Neural crest cell (in vitro differentiated cells): ENCODE data around the gene TOR1AIP1. TPM values are rescaled to one million over a fixed set of nuclear protein-coding genes. Genes with fewer than 3 reads are reported as not detected.

Experiments used
- DNase-seq: peaks from one replicate; pipeline ENCODE4 v3.0.0; 2021; ENCODE audit warnings: low read depth, mixed read lengths, low spot score
- H3K27ac Mint-ChIP-seq: one replicate; pipeline ENCODE4 v1.8.0; 2021; ENCODE audit warnings: mild to moderate bottlenecking, mixed read lengths; ENCODE audit not compliant: unreplicated experiment
- H3K27me3 Mint-ChIP-seq: 2 replicates; pipeline ENCODE4 v1.8.0; 2021; ENCODE audit warnings: low read depth, mild to moderate bottlenecking, mixed read lengths
- H3K36me3 Mint-ChIP-seq: 2 replicates; pipeline ENCODE4 v1.8.0; 2021; ENCODE audit warnings: low read depth, mild to moderate bottlenecking, mixed read lengths
- H3K4me1 Mint-ChIP-seq: 2 replicates; pipeline ENCODE4 v1.8.0; 2021; ENCODE audit warnings: mixed read lengths
- H3K4me3 Mint-ChIP-seq: one replicate; pipeline ENCODE4 v1.8.0; 2021; ENCODE audit warnings: mild to moderate bottlenecking, mixed read lengths
- H3K9me3 Mint-ChIP-seq: 2 replicates; pipeline ENCODE4 v1.8.0; 2021; ENCODE audit warnings: mixed read lengths
- CTCF ChIP-seq: fragments of 200-600 bp; sonication (generic); conservative IDR thresholded peaks from 2 replicates; pipeline ENCODE4 v1.5.0; 2021; ENCODE audit warnings: antibody characterized with exemption, mild to moderate bottlenecking
- total RNA-seq: library from RNA; stranded (reverse); gene quantifications from 2 replicates; pipeline ENCODE4 v1.2.1, GENCODE V29; 2021

The TOR1AIP1 gene
- total RNA-seq, 1 donor from 2014 or later, result 22.1 TPM

- no peak overlapping the region for H3K4me3 Mint-ChIP-seq
- no peak for TF ChIP-seq CTCF
- no peaks in the 10 kb centered on the region for H3K27me3 Mint-ChIP-seq
- H3K4me1 Mint-ChIP-seq, result peaks cover 34% of the 10 kb centered on the region
- peaks cover 8% of the 10 kb centered on the region for H3K9me3 Mint-ChIP-seq
- peaks cover 14% of the 10 kb centered on the region for H3K36me3 Mint-ChIP-seq
- no peak overlapping the region for H3K27ac Mint-ChIP-seq
- DNase-seq, result no peak
These were observed 84.5 kb downstream of the TOR1AIP1 start for GRCh38 chr1:179966551-179966950.

- Mint-ChIP-seq H3K4me3 (no peak overlapping the region), H3K9me3 (peaks cover 8% of the 10 kb centered on the region), H3K27me3 (no peaks in the 10 kb centered on the region), H3K4me1 (peaks cover 40% of the 10 kb centered on the region), H3K36me3 (peaks cover 8% of the 10 kb centered on the region), H3K27ac (peak overlapping the region; percentile 30)
- TF ChIP-seq CTCF, result no peak
- no peak for DNase-seq
These were observed 86.4 kb downstream of the TOR1AIP1 start for GRCh38 chr1:179968284-179968993.

GRCh38 chr1:179968994-179969919, 87.2 kb downstream of the TOR1AIP1 start:
- DNase-seq, result no peak
- H3K4me3 Mint-ChIP-seq, result peak overlapping the region; percentile 18
- H3K27ac Mint-ChIP-seq, result peak overlapping the region; percentile 30
- peaks cover 5% of the 10 kb centered on the region for H3K36me3 Mint-ChIP-seq
- no peaks in the 10 kb centered on the region for H3K27me3 Mint-ChIP-seq
- peaks cover 36% of the 10 kb centered on the region for H3K4me1 Mint-ChIP-seq
- H3K9me3 Mint-ChIP-seq, result peaks cover 6% of the 10 kb centered on the region
- no peak for TF ChIP-seq CTCF

Other genes with a start within 250 kb of the TOR1AIP1 start
- not detected in 2 replicates for gene FAM163A, start 139.0 kb upstream of the TOR1AIP1 start, total RNA-seq
- gene TOR1AIP2, start 4.5 kb upstream of the TOR1AIP1 start, total RNA-seq, result 76.2 and 78.0 TPM in 2 replicates
- 44.8 and 50.1 TPM in 2 replicates for gene CEP350, start 72.5 kb downstream of the TOR1AIP1 start, total RNA-seq